Lower leg skin (tissue), 3 donors: ENCODE data around the gene PTGIS.

ENCODE experiments used
- CTCF ChIP-seq, 3 donors: fragments of 450-650 bp; IDR thresholded peaks; one replicate each; pipeline ENCODE4 v1.5.1; 2016; ENCODE audit warnings: antibody characterized with exemption in 3 of 3, mild to moderate bottlenecking in 3 of 3, moderate library complexity in 2 of 3
- POLR2A ChIP-seq, 2 donors: fragments of 450-650 bp; IDR thresholded peaks; one replicate each; pipeline ENCODE4 v1.6.1; 2016 to 2017; ENCODE audit warnings: antibody characterized with exemption in 2 of 2, mild to moderate bottlenecking in 1 of 2, moderate library complexity in 1 of 2

DNA sequence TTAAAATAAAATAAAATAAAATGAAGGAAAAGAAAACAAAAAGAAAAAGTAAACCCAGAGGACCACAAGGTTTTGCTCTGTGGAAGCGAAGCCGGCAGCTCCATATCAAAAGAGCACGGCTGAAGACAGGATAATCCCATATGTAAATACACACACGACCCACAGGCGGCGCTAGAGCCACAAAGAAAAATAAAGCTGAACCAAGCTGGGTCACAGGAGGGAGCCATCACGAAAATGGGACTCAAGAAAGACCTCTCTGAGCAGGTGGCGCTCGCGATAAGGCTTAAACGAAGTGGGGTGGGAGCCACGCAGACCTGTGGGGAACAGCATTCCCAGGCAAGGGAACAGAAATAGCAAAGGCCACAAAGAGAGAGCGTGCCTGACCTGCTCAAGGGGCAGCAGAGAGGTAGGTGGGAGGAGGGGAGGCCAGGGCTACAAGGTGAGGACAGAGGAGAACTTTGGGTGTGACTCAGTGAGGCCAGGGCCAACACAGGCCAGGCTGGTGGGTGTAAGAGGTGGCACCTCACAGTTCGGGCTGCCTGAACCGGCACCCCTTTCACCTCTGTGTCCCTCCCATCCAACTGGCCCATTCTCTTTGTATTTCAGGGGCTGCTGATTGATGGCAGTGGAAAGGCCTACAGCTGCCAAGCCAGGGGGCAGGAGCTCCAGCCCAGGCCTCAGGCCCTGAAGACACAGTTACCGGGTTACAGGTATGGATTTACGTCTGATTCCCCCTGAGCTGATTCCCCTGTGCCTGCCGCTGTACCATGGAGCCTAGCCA, 26.0 kb downstream of the PTGIS start:
- TF ChIP-seq CTCF (IDR thresholded peaks at IDR 0.05) = peak in 1 of 3 donors; percentile 79
- no peak for TF ChIP-seq POLR2A (IDR thresholded peaks at IDR 0.05)
